H1 (cell line): ENCODE data around the gene L2HGDH. TPM values are rescaled to one million over a fixed set of nuclear protein-coding genes. Genes with fewer than 3 reads are reported as not detected.

ENCODE experiments used
- CTCF ChIA-PET: fragments of 300-600 bp; sonication (Branson Sonifier 250); formaldehyde crosslinking; loops from one replicate; lab custom pipeline; 2021; ENCODE audit not compliant: partially characterized antibody; lab: Charles Lee
- POLR2A ChIA-PET: fragments of 300-600 bp; sonication (Branson Sonifier 250); formaldehyde crosslinking; loops from one replicate; lab custom pipeline; 2021; ENCODE audit warnings: inconsistent platforms; ENCODE audit not compliant: partially characterized antibody; lab: Charles Lee
- DNase-seq, 2 experiments: peaks; one replicate each; pipeline versions ENCODE4 v3.0.0 to v3.0.0-alpha.2; 2010 to 2022; ENCODE audit warnings: low spot score in 2 of 2, low read depth in 1 of 2, mixed read lengths in 1 of 2
- FAIRE-seq: peaks from 2 replicates; lab custom pipeline; 2011; peaks lifted over from hg19 to GRCh38; lab: Jason Lieb, UNC
- H2AFZ ChIP-seq: 2 replicates; pipeline ENCODE4 v1.8.1; 2012; ENCODE audit warnings: low read length, inconsistent platforms
- H2AK5ac ChIP-seq: 2 replicates; pipeline ENCODE4 v1.6.1; 2013; ENCODE audit warnings: low read depth, low read length
- H2BK120ac ChIP-seq: replicated peaks from 2 replicates; pipeline ENCODE3; 2013; ENCODE audit warnings: low read depth, low read length, inconsistent platforms
- H2BK12ac ChIP-seq: 2 replicates; pipeline ENCODE4 v1.6.1; 2013; ENCODE audit warnings: low read depth, low read length
- H2BK15ac ChIP-seq: 2 replicates; pipeline ENCODE4 v1.6.1; 2013; ENCODE audit warnings: low read length
- H2BK20ac ChIP-seq: 2 replicates; pipeline ENCODE4 v1.6.1; 2013; ENCODE audit warnings: low read length
- H2BK5ac ChIP-seq: 2 replicates; pipeline ENCODE4 v1.6.1; 2013; ENCODE audit warnings: low read depth, low read length
- H3K14ac ChIP-seq: 2 replicates; pipeline ENCODE4 v1.6.1; 2013; ENCODE audit warnings: inconsistent platforms; ENCODE audit not compliant: insufficient read length
- H3K18ac ChIP-seq: 2 replicates; pipeline ENCODE4 v1.6.1; 2013; ENCODE audit warnings: low read length; ENCODE audit errors: extremely low read depth
- H3K23ac ChIP-seq: 2 replicates; pipeline ENCODE4 v1.6.1; 2013; ENCODE audit warnings: inconsistent platforms; ENCODE audit not compliant: insufficient read length
- H3K23me2 ChIP-seq: 2 replicates; pipeline ENCODE4 v1.6.1; 2013; ENCODE audit warnings: low read depth, low read length
- H3K27ac ChIP-seq: 2 replicates; pipeline ENCODE4 v1.6.1; 2011; ENCODE audit warnings: low read depth, low read length, inconsistent platforms
- H3K27me3 ChIP-seq, 4 experiments: replicated peaks in 1 of 4; 1 replicate in 1 of 4; 2 replicates in 3 of 4; pipeline versions ENCODE4 v1.6.1 to v1.8.1; 2011 to 2013; ENCODE audit warnings: low read length in 3 of 4, mild to moderate bottlenecking in 3 of 4, inconsistent platforms in 2 of 4, mixed read lengths in 2 of 4, moderate library complexity in 1 of 4; ENCODE audit not compliant: control insufficient read depth in 3 of 4, insufficient read depth in 3 of 4; ENCODE audit errors: extremely low read depth in 1 of 4
- H3K36me3 ChIP-seq, 4 experiments: 2 replicates each; pipeline versions ENCODE4 v1.6.1 to v1.8.1; 2011 to 2013; ENCODE audit warnings: mild to moderate bottlenecking in 4 of 4, low read length in 3 of 4, moderate library complexity in 2 of 4, control low read depth in 1 of 4, inconsistent platforms in 1 of 4; ENCODE audit not compliant: insufficient read depth in 4 of 4, control insufficient read depth in 2 of 4
- H3K4ac ChIP-seq: replicated peaks from 2 replicates; pipeline ENCODE3; 2013; ENCODE audit warnings: low read length, low read depth, mixed read lengths, inconsistent platforms; ENCODE audit not compliant: insufficient read length
- H3K4me1 ChIP-seq, 4 experiments: replicated peaks in 1 of 4; 1 replicate in 1 of 4; 2 replicates in 3 of 4; pipeline versions ENCODE4 v1.6.1 to v1.8.1; 2011 to 2013; ENCODE audit warnings: low read length in 3 of 4, inconsistent platforms in 2 of 4, mixed read lengths in 1 of 4; ENCODE audit not compliant: insufficient read depth in 4 of 4, control insufficient read depth in 3 of 4
- H3K4me2 ChIP-seq, 2 experiments: 2 replicates each; pipeline versions ENCODE4 v1.6.1 to v1.8.1; 2011 to 2013; ENCODE audit warnings: low read depth in 2 of 2, low read length in 2 of 2, control low read depth in 1 of 2, inconsistent platforms in 1 of 2, mild to moderate bottlenecking in 1 of 2; ENCODE audit not compliant: insufficient read depth in 1 of 2
- H3K4me3 ChIP-seq, 4 experiments: fragments of 200-600, 300-600 bp in 1 of 4; sonication (generic), shearing (Covaris generic), sonication (Bioruptor Twin) in 1 of 4; 2 replicates each; pipeline versions ENCODE4 v1.5.1 to v1.8.1; 2011 to 2016; ENCODE audit warnings: low read length in 4 of 4, low read depth in 3 of 4, control low read depth in 2 of 4, inconsistent platforms in 2 of 4, mild to moderate bottlenecking in 2 of 4, mixed read lengths in 1 of 4, moderate library complexity in 1 of 4; ENCODE audit not compliant: insufficient read depth in 2 of 4; ENCODE audit errors: extremely low read depth in 1 of 4
- H3K56ac ChIP-seq: replicated peaks from 2 replicates; pipeline ENCODE3; 2013; ENCODE audit warnings: low read depth, mild to moderate bottlenecking, mixed read lengths, low read length, inconsistent platforms; ENCODE audit not compliant: insufficient read length
- H3K79me1 ChIP-seq: 2 replicates; pipeline ENCODE4 v1.6.1; 2013; ENCODE audit warnings: low read depth, low read length, control low read depth
- H3K79me2 ChIP-seq, 2 experiments: 2 replicates each; pipeline versions ENCODE4 v1.6.1 to v1.8.1; 2012 to 2013; ENCODE audit warnings: low read length in 2 of 2, mild to moderate bottlenecking in 2 of 2, inconsistent platforms in 1 of 2; ENCODE audit not compliant: insufficient read depth in 2 of 2, control insufficient read depth in 1 of 2
- H3K9ac ChIP-seq, 4 experiments: replicated peaks in 1 of 4; 1 replicate in 1 of 4; 2 replicates in 3 of 4; pipeline versions ENCODE4 v1.6.1 to v1.8.1; 2011 to 2013; ENCODE audit warnings: low read depth in 3 of 4, low read length in 3 of 4, control low read depth in 2 of 4, mild to moderate bottlenecking in 2 of 4, moderate library complexity in 2 of 4, inconsistent platforms in 1 of 4; ENCODE audit errors: extremely low read depth in 1 of 4
- H3K9me3 ChIP-seq, 2 experiments: 2 replicates each; pipeline versions ENCODE4 v1.6.1 to v1.8.1; 2012 to 2013; ENCODE audit warnings: mild to moderate bottlenecking in 2 of 2, moderate library complexity in 2 of 2, control low read depth in 1 of 2, inconsistent platforms in 1 of 2, low read depth in 1 of 2, low read length in 1 of 2, mixed read lengths in 1 of 2; ENCODE audit not compliant: insufficient read depth in 2 of 2
- H4K20me1 ChIP-seq, 2 experiments: replicated peaks in 1 of 2; 2 replicates each; pipeline versions ENCODE3 to v1.8.1; 2011 to 2013; ENCODE audit warnings: inconsistent platforms in 2 of 2, low read length in 2 of 2, mild to moderate bottlenecking in 1 of 2; ENCODE audit not compliant: insufficient read depth in 2 of 2, control insufficient read depth in 1 of 2
- H4K5ac ChIP-seq: 2 replicates; pipeline ENCODE4 v1.6.1; 2013; ENCODE audit warnings: low read length, low read depth, mixed read lengths, inconsistent platforms; ENCODE audit not compliant: insufficient read length
- H4K8ac ChIP-seq: 2 replicates; pipeline ENCODE4 v1.8.0; 2013; ENCODE audit warnings: mild to moderate bottlenecking, moderate library complexity, low read length, inconsistent platforms; ENCODE audit not compliant: insufficient read depth; ENCODE audit errors: extremely low read depth
- H4K91ac ChIP-seq: replicated peaks from 2 replicates; pipeline ENCODE3; 2013; ENCODE audit warnings: low read length, mixed read lengths, inconsistent platforms; ENCODE audit not compliant: insufficient read length
- EZH2 ChIP-seq: fragments of 200-600 bp; sonication (generic); IDR thresholded peaks from 2 replicates; pipeline ENCODE4 v1.7.1; 2012; ENCODE audit warnings: low read depth, mild to moderate bottlenecking, moderate library complexity, low read length, inconsistent platforms; ENCODE audit not compliant: severe bottlenecking
- NRF1 ChIP-seq: IDR thresholded peaks from 2 replicates; pipeline ENCODE4 v1.6.1; 2011; ENCODE audit warnings: mild to moderate bottlenecking, low read depth, low read length, improper control_type of control experiment
- SP2 ChIP-seq: IDR thresholded peaks from 2 replicates; pipeline ENCODE4 v1.6.1; 2012; ENCODE audit warnings: mild to moderate bottlenecking, low read length, inconsistent platforms
- TAF1 ChIP-seq: IDR thresholded peaks from 2 replicates; pipeline ENCODE4 v1.6.1; 2011; ENCODE audit warnings: mild to moderate bottlenecking, low read depth, low read length
- YY1 ChIP-seq: IDR thresholded peaks from 2 replicates; pipeline ENCODE4 v1.6.1; 2011; ENCODE audit warnings: low read depth, mild to moderate bottlenecking, low read length
- WGBS, 2 experiments: shearing (Covaris generic) in 1 of 2; methylation state at CpG; one replicate each; pipeline versions ENCODE4 v1.1.6 to v1.1.7; 2013 to 2015; ENCODE audit warnings: low lambda C conversion rate in 2 of 2, mixed read lengths in 2 of 2, inconsistent platforms in 1 of 2, low coverage in 1 of 2, missing lambda C conversion rate in 1 of 2; ENCODE audit not compliant: insufficient replicate concordance in 2 of 2, insufficient coverage in 1 of 2, insufficient read length in 1 of 2; ENCODE audit errors: extremely low coverage in 1 of 2, missing lambda C conversion rate in 1 of 2; 5-methylcytosine and 5-hydroxymethylcytosine counted together
- polyA plus RNA-seq, 7 experiments: library from polyadenylated mRNA; depleted of rRNA in 3 of 7; stranded (reverse) in 5 of 7; unstranded in 2 of 7; fragments of >200 nt in 5 of 7; fragments of 200-250 nt in 2 of 7; gene quantifications; 1 replicate in 5 of 7; 2 replicates in 1 of 7; 4 replicates in 1 of 7; pipeline versions ENCODE4 v1.2.1 to v1.2.3, GENCODE V29; 2011 to 2013; ENCODE audit warnings: missing spikeins in 2 of 7, mixed read lengths in 2 of 7
- total RNA-seq: library from RNA; stranded (reverse); fragmentation: NEBNext Ultra II Directional; extraction: Animal tissue kit (Norgen Biotek cat#: 25700); gene quantifications from 2 replicates; pipeline ENCODE4 v1.2.1, GENCODE V29; 2021
- TF ChIP-seq, protein P1 (sequence below): IDR thresholded peaks from 2 replicates; pipeline ENCODE4 v1.6.1; 2011; ENCODE audit warnings: low read depth, mild to moderate bottlenecking, low read length; ENCODE audit not compliant: insufficient read depth

The L2HGDH gene
- total and polyA plus RNA-seq, 2 of the 8 experiments (the other 6 are each of a cell fraction or from before 2014, with no cell fraction given), result 12.2 to 28.6 TPM

- Histone ChIP-seq H2BK15ac (no peak overlapping the region), H3K4me2 (no peak overlapping the region), H3K4me3 (no peak overlapping the region), H3K27ac (no peak overlapping the region), H2AFZ (no peak overlapping the region), H2AK5ac (no peak overlapping the region), H3K79me1 (no peaks in the 10 kb centered on the region), H4K20me1 (no peaks in the 10 kb centered on the region), H3K56ac (no peak overlapping the region), H2BK120ac (no peak overlapping the region), H2BK5ac (no peak overlapping the region), H3K4ac (no peak overlapping the region), H4K8ac (no peak overlapping the region), H3K36me3 (no peaks in the 10 kb centered on the region), H3K9ac (no peak overlapping the region), H3K23ac (no peak overlapping the region), H3K23me2 (no peaks in the 10 kb centered on the region), H3K14ac (no peak overlapping the region), H3K4me1 (no peaks in the 10 kb centered on the region), H4K91ac (no peak overlapping the region), H3K27me3 (peaks cover 0 to 3% (median 0%) of the 10 kb centered on the region in 4 experiments; a peak in 2 of 7 replicates), H4K5ac (no peak overlapping the region), H2BK20ac (no peak overlapping the region), H3K18ac (no peak overlapping the region), H3K79me2 (no peaks in the 10 kb centered on the region), H3K9me3 (no peaks in the 10 kb centered on the region), H2BK12ac (no peak overlapping the region)
- 80% methylated on average over 3 of the region's 3 CpGs; no CpG with 5 or more reads in 1 of the 2 experiments for WGBS, 2 experiments
- ChIA-PET POLR2A (interaction anchor here (1.1 to 1.3 kb wide), 2 partner anchors 13 to 16 kb away, joined by 3 read pairs; no protein-coding TSS in a partner anchor), CTCF (interaction anchor here (1.0 to 1.1 kb wide), 2 partner anchors 23 to 24 kb away, joined by 3 to 4 read pairs; no protein-coding TSS in a partner anchor)
- no peak for TF ChIP-seq TAF1
- TF ChIP-seq EZH2, result no peak
- TF ChIP-seq NRF1, result no peak
- no peak for TF ChIP-seq SP2
- TF ChIP-seq, protein P1, sequence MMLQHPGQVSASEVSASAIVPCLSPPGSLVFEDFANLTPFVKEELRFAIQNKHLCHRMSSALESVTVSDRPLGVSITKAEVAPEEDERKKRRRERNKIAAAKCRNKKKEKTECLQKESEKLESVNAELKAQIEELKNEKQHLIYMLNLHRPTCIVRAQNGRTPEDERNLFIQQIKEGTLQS, result no peak
- no peak for TF ChIP-seq YY1
- no peak for FAIRE-seq
- DNase-seq, result no peak
These were observed 74.6 kb downstream of the L2HGDH start for GRCh38 chr14:50237427-50237826.
